ENCODE results near the gene PTS. TPM values are rescaled to one million over a fixed set of nuclear protein-coding genes. Genes with fewer than 3 reads are reported as not detected.

Gene PTS
- polyA plus RNA-seq, 3 donors = 44.6 to 62.6 (median 56.7) TPM

DNA sequence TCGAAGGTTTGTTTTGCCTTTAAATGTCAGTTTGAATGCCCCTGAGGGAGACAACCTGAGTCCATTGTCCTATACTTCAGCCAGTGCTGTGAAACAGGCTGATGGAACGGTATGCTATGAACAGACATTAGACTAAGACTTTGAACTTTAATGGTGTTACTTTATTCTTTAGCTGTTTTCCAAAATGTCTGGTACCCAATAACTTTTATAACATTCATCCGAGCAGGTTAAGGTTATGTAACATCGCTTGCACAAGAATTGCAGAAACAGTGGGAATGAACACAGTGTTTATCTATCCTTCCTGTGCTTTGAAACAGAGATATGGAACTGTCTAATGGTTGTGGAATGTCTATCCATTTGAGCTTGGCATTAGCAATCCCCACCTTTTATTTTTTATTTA is 12.5 kb upstream of the PTS start:
- DNase-seq = no peak

- DNase-seq = no peak
Measured at GRCh38 chr11:112215621-112216020, 10.6 kb upstream of the PTS start.

DNA sequence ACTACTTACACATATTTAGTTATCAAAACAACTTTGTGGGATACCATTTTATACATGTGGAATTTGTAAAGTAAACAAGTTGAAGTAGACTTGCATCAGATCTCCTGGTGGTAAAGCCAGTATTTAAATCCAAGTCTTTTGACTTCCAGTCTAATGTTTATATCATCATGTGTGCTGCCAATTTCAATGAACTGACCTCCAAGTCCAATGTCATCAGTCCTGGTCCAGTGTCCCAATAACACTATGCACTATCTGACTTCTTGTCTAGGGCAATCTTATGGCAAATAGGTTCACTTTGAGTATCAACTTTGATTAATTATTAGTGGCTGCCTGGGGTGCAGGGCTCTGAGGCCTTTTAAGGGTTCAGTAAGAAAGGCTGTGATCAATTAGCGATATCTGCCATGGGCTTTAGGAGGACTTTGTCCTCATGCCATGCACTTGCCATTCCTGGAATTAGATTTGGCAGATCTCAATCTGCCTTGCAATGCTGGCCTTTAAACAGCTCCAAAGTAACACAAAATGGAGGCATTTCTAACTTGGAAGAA is 9.6 kb upstream of the PTS start:
- DNase-seq = no peak

DNA sequence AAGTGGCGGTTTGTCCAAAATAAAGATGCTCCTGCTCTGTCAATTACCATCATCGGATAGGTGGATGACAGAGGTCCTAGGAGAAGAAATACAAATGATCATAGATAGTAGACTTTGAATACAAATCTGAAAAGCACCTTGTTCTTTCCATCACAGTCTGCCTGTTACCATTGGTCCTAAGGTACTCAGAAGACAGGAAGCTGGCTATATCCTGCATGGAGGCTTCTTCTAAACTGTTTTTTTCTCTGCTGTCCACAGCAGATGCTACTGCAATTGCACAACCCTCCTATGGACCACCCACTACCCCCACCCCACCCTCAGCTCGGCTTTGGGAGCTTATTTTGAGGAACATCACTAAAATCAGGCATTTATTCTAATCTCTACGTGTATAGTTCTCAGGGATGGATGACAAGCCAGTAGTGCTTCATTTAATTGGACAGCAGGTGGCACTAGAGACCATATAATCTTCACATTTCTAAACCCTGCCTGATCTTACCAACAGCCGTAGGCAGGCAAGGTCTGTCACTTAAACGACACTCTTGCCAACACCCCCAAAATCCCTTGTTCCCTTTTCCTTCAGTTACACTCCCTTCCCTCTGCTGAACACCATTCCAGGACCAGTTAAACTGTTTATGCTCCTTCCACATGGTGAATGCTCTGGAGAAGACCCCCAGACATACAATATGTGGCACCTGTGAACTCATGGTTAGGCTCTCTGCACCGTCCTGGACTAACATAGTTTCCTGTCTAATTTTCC is 6.6 kb upstream of the PTS start:
- peak; percentile 74 for DNase-seq

GRCh38 chr11:112221274-112221835 is 4.9 kb upstream of the PTS start:
- DNase-seq = no peak

DNA sequence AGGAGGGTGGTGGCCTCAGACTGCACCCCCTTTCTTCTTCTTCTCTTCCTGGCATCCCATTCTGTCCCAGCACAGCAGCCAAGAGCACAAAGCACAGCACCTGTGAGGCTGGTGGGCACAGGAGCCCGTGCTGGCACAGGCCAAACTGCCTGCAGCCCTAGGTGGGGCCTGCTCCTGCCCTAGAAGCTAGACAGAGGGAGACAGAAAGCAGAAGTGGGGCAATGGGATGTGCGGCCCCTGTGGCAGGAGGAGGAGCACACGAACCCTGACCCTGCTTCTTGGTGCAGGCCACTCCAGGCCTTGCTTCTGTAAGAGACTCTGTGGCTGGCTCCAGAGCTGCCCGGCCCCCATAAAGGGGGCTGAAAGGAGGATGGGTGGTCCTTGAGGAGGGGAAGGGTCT is 3.9 kb upstream of the PTS start:
- no peak for DNase-seq

GRCh38 chr11:112223121-112223520 is 3.1 kb upstream of the PTS start:
- DNase-seq = no peak

DNA sequence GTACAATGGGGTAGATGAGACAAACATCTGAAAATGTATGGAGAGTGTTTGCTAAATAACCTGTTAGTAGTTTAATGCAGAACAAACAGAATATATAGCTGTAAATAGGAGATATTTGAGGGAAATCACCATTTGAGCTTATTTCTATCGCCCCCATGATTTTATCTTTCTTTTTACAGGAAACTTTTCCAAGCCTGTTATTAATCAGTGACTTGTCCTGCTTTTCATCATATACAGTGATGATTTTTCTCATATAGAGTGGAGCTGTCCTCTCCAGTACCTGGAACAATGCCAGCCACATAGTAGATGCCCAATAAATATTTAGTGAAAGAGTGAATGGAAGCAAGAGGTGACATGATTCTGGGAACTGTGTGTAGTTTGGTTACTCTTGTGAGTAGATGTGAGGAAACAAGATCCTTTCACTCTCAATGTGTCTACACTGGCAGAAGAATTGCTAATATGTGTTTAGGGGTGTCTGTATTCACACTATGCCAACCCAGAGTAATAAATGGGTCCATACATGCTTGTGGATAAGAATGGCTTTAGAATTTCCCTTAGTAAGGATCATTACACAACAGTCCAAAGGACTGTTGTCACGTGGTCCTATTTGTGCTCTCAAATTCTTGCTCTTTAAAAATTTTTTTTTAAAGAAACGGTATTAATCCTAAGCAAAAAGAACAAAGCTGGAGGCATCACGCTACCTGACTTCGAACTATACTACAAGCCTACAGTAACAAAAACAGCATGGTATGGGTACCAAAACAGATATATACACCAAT is 2.3 kb upstream of the PTS start:
- DNase-seq = no peak

DNA sequence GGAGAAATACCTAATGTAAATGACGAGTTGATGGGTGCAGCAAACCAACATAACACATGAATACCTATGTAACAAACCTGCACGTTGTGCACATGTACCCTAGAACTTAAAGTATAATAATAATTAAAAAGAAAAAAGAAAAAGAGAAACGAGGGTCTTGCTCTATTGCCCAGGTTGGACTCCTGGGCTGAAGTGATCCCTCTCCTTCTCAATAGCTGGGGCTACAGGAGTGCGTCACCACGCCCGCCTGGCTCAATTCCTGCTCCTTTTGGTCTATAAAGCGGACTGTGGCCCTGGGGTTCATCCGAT is 521 bp upstream of the PTS start:
- DNase-seq = no peak

DNA sequence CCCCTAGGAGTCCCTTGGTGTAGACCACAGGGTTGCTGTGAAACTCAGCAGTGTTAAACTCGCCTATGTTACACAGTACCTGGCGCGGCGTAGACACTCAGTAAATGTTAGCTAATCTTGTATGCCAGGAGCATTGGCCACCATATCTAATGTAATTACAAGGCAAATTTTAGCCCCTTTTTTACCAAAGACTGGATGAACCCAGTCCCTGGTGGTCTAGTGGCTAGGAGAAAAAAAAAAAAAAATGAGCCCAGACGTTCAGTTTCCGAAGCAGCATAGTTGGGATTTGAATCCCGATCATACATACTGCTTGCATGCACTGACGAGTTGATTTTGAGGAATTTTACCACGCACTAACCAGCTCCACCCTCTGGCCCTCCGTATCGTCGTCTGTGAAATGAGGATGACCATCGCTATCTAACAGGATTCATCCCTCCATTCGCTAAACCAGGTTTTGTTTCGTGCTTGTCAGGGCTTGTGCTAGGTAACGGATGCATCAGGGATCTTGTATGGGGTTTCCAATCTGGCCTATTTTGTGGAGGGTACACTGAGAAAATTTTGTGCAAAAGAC is 688 bp downstream of the PTS start:
- DNase-seq = peak; percentile 16

- DNase-seq = no peak
Measured at GRCh38 chr11:112227471-112227870, 1.2 kb downstream of the PTS start.

DNA sequence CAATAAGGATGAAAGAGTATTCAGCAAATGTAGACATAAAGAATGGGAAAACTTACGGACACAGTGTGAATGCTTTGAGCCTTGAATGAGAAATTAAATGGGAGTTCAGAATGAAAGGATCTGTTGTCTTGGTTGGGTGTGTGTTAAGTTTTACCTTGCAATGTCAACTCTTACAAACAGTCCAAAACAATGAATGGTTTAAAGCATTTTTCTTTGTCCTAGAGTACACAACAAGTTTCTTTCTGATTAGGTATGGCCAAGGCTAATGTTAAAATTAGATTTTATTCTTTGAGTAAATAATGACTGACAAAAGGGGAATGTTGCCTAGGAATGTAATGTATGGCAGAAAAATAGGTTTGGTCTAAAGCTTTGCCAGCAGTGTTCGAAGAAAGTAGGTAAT is 2.5 kb downstream of the PTS start:
- no peak for DNase-seq

- DNase-seq = no peak
Measured at GRCh38 chr11:112229159-112229558, 2.9 kb downstream of the PTS start.

- DNase-seq = no peak
Measured at GRCh38 chr11:112229746-112230433, 3.7 kb downstream of the PTS start.

DNA sequence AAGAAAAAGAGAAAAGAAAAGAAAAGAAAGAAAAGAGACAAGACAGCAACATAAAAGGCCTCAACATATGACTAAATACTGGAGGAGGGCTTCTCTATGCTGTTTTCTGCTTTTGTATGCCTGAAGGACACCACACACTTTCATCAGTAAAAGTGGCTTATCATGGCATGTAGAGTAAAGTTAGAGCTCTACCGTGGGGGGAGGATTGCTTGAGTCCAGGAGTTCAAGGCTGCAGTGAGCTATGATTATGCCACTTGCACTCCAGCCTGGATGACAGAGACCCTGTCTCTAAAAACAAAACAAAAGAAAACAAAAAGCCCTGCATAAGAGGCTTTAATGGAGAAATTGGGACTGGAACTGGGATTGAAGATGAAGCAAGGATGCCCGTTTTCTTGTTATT is 5.7 kb downstream of the PTS start:
- DNase-seq = no peak

- DNase-seq = no peak
Measured at GRCh38 chr11:112235750-112236390, 9.6 kb downstream of the PTS start.

- no peak for DNase-seq
Measured at GRCh38 chr11:112237451-112237850, 11.2 kb downstream of the PTS start.

- peak; percentile 12 for DNase-seq
Measured at GRCh38 chr11:112238041-112238440, 11.8 kb downstream of the PTS start.

DNA sequence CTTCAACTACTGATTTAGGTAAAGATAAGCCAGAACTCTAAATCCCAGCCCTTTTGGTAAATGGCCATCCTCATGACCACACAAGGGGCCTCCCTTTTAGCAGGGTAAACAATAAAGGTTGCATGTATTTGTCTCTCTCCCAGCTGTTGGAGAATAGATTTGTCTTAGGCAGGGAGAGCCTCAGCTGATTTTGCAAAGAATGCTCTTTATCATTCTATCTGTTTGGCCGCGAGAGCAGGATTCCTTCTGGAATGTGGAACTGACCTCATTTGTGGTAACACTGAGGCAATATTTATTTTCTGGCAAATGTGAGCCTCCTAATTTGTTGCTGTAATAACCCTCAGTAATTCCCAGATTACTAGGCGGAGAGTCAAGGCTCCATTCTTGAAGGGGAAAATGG is 15.3 kb downstream of the PTS start:
- DNase-seq = no peak

DNA sequence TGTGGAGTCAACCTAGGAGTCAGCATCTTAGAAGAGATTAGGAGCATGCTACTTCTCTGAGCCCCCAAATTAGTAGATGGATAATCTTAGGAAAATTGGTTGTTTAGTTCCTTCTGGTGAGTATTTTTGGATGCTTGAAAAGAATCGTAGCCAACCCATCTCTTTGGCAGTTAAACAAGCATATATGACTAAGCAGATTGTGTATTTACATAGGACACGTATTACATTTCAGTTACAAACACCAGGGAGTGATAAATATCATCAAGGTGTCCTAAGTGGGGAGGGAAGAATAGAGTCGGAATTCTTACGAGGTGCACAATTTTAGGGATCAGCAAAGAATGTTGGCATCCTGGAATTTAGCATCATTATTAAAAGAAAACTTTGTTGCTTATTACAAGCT is 21.0 kb downstream of the PTS start:
- DNase-seq = no peak

GRCh38 chr11:112248201-112248600 is 22.0 kb downstream of the PTS start:
- DNase-seq = no peak
